ENCODE results near the gene PLCB1. TPM values are rescaled to one million over a fixed set of nuclear protein-coding genes. Genes with fewer than 3 reads are reported as not detected.

The PLCB1 gene
- total RNA-seq, 1 experiment from 2014 or later, result not detected

GRCh38 chr20:8509809-8510208 lies 377.7 kb downstream of the PLCB1 start:
- H2AFZ ChIP-seq, result no peak overlapping the region
- no peaks in the 10 kb centered on the region for H3K79me2 ChIP-seq (ENCODE audit: low read depth)
- ChIA-PET POLR2A (ENCODE audit: unreplicated experiment) (no interaction called here), CTCF (no interaction called here)
- intact Hi-C loops (cut with micrococcal nuclease; ENCODE audit: unreplicated experiment), result no loop called here
- no peaks in the 10 kb centered on the region for H4K20me1 ChIP-seq (ENCODE audit: insufficient read depth)
- H3K27me3 ChIP-seq (ENCODE audit: insufficient read depth, low read depth), result no peaks in the 10 kb centered on the region
- no peaks in the 10 kb centered on the region for H3K9me3 ChIP-seq (ENCODE audit: insufficient read depth, low read depth)
- H3K27ac ChIP-seq, result no peak overlapping the region
- H3K4me2 ChIP-seq, result no peak overlapping the region
- 0 out of 2 replicates have a peak, but pooled peaks cover 5% of the 10 kb centered on the region for H3K9me2 ChIP-seq (ENCODE audit: insufficient read depth)
- TF ChIP-seq EZH2 (IDR thresholded peaks at IDR 0.05; ENCODE audit: low read depth) (no peak), CTCF (conservative IDR thresholded peaks at IDR 0.05) (no peak)
- no peak overlapping the region for H3K4me3 ChIP-seq
- BruUV-seq (replicated peaks), result no TSS peak
- no peaks in the 10 kb centered on the region for H3F3A ChIP-seq (ENCODE audit: insufficient read depth, low read depth)
- no peaks in the 10 kb centered on the region for H3K4me1 ChIP-seq (replicated peaks; ENCODE audit: insufficient read depth)
- H3K36me3 ChIP-seq (ENCODE audit: low read depth), result no peaks in the 10 kb centered on the region
- no peak for DNase-seq

- intact Hi-C loops (cut with micrococcal nuclease; ENCODE audit: unreplicated experiment), result no loop called here
- H4K20me1 ChIP-seq (ENCODE audit: insufficient read depth), result no peaks in the 10 kb centered on the region
Observed at GRCh38 chr20:8510808-8511207, 378.7 kb downstream of the PLCB1 start.

GRCh38 chr20:8512003-8512402 lies 379.9 kb downstream of the PLCB1 start:
- ChIA-PET CTCF (no interaction called here), POLR2A (ENCODE audit: unreplicated experiment) (no interaction called here)
- intact Hi-C loops (cut with micrococcal nuclease; ENCODE audit: unreplicated experiment), result no loop called here

More at GRCh38 chr20:8510808-8511207, 378.7 kb downstream of the PLCB1 start:
- no peak for DNase-seq
- Histone ChIP-seq H3K4me3 (no peak overlapping the region), H3F3A (ENCODE audit: insufficient read depth, low read depth) (no peaks in the 10 kb centered on the region), H3K27me3 (ENCODE audit: insufficient read depth, low read depth) (no peaks in the 10 kb centered on the region), H2AFZ (no peak overlapping the region), H3K9me2 (ENCODE audit: insufficient read depth) (0 out of 2 replicates have a peak, but pooled peaks cover 5% of the 10 kb centered on the region), H3K4me2 (no peak overlapping the region), H3K27ac (no peak overlapping the region), H3K79me2 (ENCODE audit: low read depth) (no peaks in the 10 kb centered on the region), H3K36me3 (ENCODE audit: low read depth) (no peaks in the 10 kb centered on the region), H3K9me3 (ENCODE audit: insufficient read depth, low read depth) (no peaks in the 10 kb centered on the region), H3K4me1 (replicated peaks; ENCODE audit: insufficient read depth) (no peaks in the 10 kb centered on the region)
- ChIA-PET POLR2A (ENCODE audit: unreplicated experiment) (no interaction called here), CTCF (no interaction called here)
- BruUV-seq (replicated peaks), result no TSS peak
- TF ChIP-seq CTCF (conservative IDR thresholded peaks at IDR 0.05) (no peak), EZH2 (IDR thresholded peaks at IDR 0.05; ENCODE audit: low read depth) (no peak)

More at GRCh38 chr20:8512003-8512402, 379.9 kb downstream of the PLCB1 start:
- no peak for DNase-seq
- Histone ChIP-seq H3K27ac (no peak overlapping the region), H2AFZ (no peak overlapping the region), H3F3A (ENCODE audit: insufficient read depth, low read depth) (no peaks in the 10 kb centered on the region), H3K36me3 (ENCODE audit: low read depth) (no peaks in the 10 kb centered on the region), H3K79me2 (ENCODE audit: low read depth) (no peaks in the 10 kb centered on the region), H4K20me1 (ENCODE audit: insufficient read depth) (no peaks in the 10 kb centered on the region), H3K9me3 (ENCODE audit: insufficient read depth, low read depth) (no peaks in the 10 kb centered on the region), H3K4me3 (no peak overlapping the region), H3K4me2 (no peak overlapping the region), H3K4me1 (replicated peaks; ENCODE audit: insufficient read depth) (no peaks in the 10 kb centered on the region), H3K27me3 (ENCODE audit: insufficient read depth, low read depth) (no peaks in the 10 kb centered on the region), H3K9me2 (ENCODE audit: insufficient read depth) (0 out of 2 replicates have a peak, but pooled peaks cover 5% of the 10 kb centered on the region)
- TF ChIP-seq CTCF (conservative IDR thresholded peaks at IDR 0.05), result no peak
- TF ChIP-seq EZH2 (IDR thresholded peaks at IDR 0.05; ENCODE audit: low read depth), result no peak
- no TSS peak for BruUV-seq (replicated peaks)

Measured in PC-9 (cell line).